GM12878 (cell line): ENCODE results near the gene RCE1. TPM values are rescaled to one million over a fixed set of nuclear protein-coding genes. Genes with fewer than 3 reads are reported as not detected.

Source experiments
- CEBPB ChIP-seq, 2 experiments: fragments of 150-350 bp in 1 of 2; IDR thresholded peaks; 2 replicates each; pipeline ENCODE4 v1.6.1; 2012 to 2014; ENCODE audit warnings: low read depth in 2 of 2, low read length in 2 of 2, borderline replicate concordance in 1 of 2, inconsistent platforms in 1 of 2
- CREB1 ChIP-seq: IDR thresholded peaks from 2 replicates; pipeline ENCODE4 v1.6.1; 2012; ENCODE audit warnings: low read depth, mild to moderate bottlenecking, inconsistent platforms
- CREM ChIP-seq: IDR thresholded peaks from 2 replicates; pipeline ENCODE4 v1.6.1; 2014; ENCODE audit warnings: antibody characterized with exemption, low read depth
- FOXM1 ChIP-seq: IDR thresholded peaks from 2 replicates; pipeline ENCODE4 v1.6.1; 2012; ENCODE audit warnings: low read depth, mild to moderate bottlenecking, inconsistent platforms, low read length, moderate library complexity
- HDAC2 ChIP-seq: fragments of 200-600 bp; sonication (generic); IDR thresholded peaks from 2 replicates; pipeline ENCODE4 v1.6.1; 2017
- HDAC6 ChIP-seq: fragments of 200-600 bp; sonication (generic); IDR thresholded peaks from one replicate; pipeline ENCODE4 v1.8.0; 2017; ENCODE audit warnings: antibody characterized with exemption; ENCODE audit not compliant: unreplicated experiment
- HDGF ChIP-seq: fragments of 450-650 bp; IDR thresholded peaks from 2 replicates; pipeline ENCODE4 v1.6.1; 2016; ENCODE audit warnings: antibody characterized with exemption
- IKZF2 ChIP-seq, 2 experiments: fragments of 450-650 bp; IDR thresholded peaks; 2 replicates each; pipeline ENCODE4 v1.6.1; 2017; ENCODE audit warnings: mild to moderate bottlenecking in 2 of 2, moderate library complexity in 2 of 2
- MTA2 ChIP-seq: fragments of 450-650 bp; IDR thresholded peaks from 2 replicates; pipeline ENCODE4 v1.6.1; 2016; ENCODE audit warnings: low read depth, mild to moderate bottlenecking, moderate library complexity
- MXI1 ChIP-seq: fragments of 150-350 bp; IDR thresholded peaks from 2 replicates; pipeline ENCODE4 v1.6.1; 2011; ENCODE audit warnings: low read depth, mild to moderate bottlenecking, inconsistent platforms, low read length, improper control_type of control experiment
- NBN ChIP-seq: fragments of 450-650 bp; IDR thresholded peaks from 2 replicates; pipeline ENCODE4 v1.6.1; 2016
- NFIC ChIP-seq: IDR thresholded peaks from 2 replicates; pipeline ENCODE4 v1.6.1; 2012; ENCODE audit warnings: low read depth, mild to moderate bottlenecking, inconsistent platforms, low read length, moderate library complexity
- NR2F1 ChIP-seq: fragments of 450-650 bp; conservative IDR thresholded peaks from 2 replicates; pipeline ENCODE4 v1.6.1; 2017; ENCODE audit warnings: mild to moderate bottlenecking
- PAX5 ChIP-seq: IDR thresholded peaks from 2 replicates; pipeline ENCODE4 v1.6.1; 2011; ENCODE audit warnings: low read depth, low read length, borderline replicate concordance
- RBBP5 ChIP-seq: fragments of 200-600 bp; sonication (generic); conservative IDR thresholded peaks from 2 replicates; pipeline ENCODE4 v1.6.1; 2016
- RELA ChIP-seq: fragments of 450-650 bp; IDR thresholded peaks from 2 replicates; pipeline ENCODE4 v1.8.0; 2014; ENCODE audit warnings: borderline replicate concordance; ENCODE audit not compliant: partially characterized antibody
- STAT3 ChIP-seq: IDR thresholded peaks from 2 replicates; pipeline ENCODE4 v1.6.1; 2011; ENCODE audit warnings: low read depth, low read length, improper control_type of control experiment
- ZBTB11 ChIP-seq: fragments of 450-650 bp; formaldehyde crosslinking; IDR thresholded peaks from 2 replicates; pipeline ENCODE4 v1.5.0; 2022; ENCODE audit warnings: mild to moderate bottlenecking, missing genetic modification characterization
- ZNF592 ChIP-seq: fragments of 450-650 bp; IDR thresholded peaks from 2 replicates; pipeline ENCODE4 v1.6.1; 2017; ENCODE audit warnings: mild to moderate bottlenecking, moderate library complexity
- polyA plus RNA-seq, 11 experiments: library from polyadenylated mRNA; depleted of rRNA in 4 of 11; unstranded in 6 of 11; stranded (reverse) in 5 of 11; fragments of >200 nt; fragmentation: Nextera tagmentation in 4 of 11; fragmentation: Illumina TruSeq in 1 of 11; extraction: Ambion mirVana in 4 of 11; extraction: Trizol in 1 of 11; gene quantifications; 1 replicate in 1 of 11; 2 replicates in 10 of 11; pipeline versions ENCODE4 v1.2.1 to v1.2.3, GENCODE V29; 2011 to 2016; ENCODE audit warnings: inconsistent platforms in 2 of 11, missing spikeins in 2 of 11, low read depth in 1 of 11
- total RNA-seq, 4 experiments: library from RNA; depleted of rRNA in 3 of 4; stranded (reverse); fragments of >200 nt in 3 of 4; fragmentation: Illumina TruSeq in 1 of 4; extraction: Trizol in 1 of 4; gene quantifications; 2 replicates each; pipeline versions ENCODE4 v1.2.1 to v1.2.3, GENCODE V29; 2013 to 2021
- TF ChIP-seq, protein P1 (sequence below): fragments of 150-350 bp; IDR thresholded peaks from 2 replicates; pipeline ENCODE4 v1.6.1; 2014; ENCODE audit warnings: mild to moderate bottlenecking, low read depth, low read length

RCE1 gene
- total and polyA plus RNA-seq, 10 of the 15 experiments (the other 5 are each of a cell fraction or from before 2014, with no cell fraction given): 0.79 to 32.9 (median 16.4) TPM

DNA sequence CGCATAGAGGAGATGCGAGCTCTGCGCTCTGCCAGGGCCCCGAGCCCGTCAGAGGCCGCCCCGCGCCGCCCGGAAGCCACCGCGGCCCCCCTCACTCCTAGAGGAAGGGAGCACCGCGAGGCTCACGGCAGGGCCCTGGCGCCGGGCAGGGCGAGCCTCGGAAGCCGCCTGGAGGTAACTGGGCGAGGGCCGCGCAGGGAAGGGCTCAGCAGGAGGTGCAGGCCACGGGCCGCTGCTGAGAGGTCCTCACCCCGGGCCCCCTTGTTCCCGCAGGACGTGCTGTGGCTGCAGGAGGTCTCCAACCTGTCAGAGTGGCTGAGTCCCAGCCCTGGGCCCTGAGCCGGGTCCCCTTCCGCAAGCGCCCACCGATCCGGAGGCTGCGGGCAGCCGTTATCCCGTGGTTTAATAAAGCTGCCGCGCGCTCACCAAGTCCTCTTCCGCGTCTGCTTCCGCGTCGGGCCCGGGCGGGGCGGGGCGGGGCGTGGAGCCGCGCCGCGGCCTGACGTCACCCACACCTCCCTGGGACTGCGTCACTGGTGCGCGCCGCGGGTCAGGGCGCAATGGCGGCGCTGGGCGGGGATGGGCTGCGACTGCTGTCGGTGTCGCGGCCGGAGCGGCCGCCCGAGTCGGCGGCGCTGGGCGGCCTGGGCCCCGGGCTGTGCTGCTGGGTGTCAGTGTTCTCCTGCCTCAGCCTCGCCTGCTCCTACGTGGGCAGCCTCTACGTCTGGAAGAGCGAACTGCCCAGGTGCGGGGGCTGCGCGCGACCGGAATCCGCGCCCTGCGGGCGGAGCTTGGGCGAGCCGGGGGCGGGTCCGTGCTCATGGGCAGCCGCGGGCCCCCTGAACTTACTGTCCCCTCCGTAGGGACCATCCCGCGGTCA, at the start of gene RCE1 (continued):
- TF ChIP-seq CEBPB (IDR thresholded peaks at IDR 0.05; ENCODE audit: borderline replicate concordance in 1 of 2, low read depth in 2 of 2, low read length in 2 of 2) (no peak), ZNF592 (peak; percentile 82), ZBTB11 (CRISPR knock-in tag) (no peak), HDAC2 (no peak), CREM (peak; percentile 99), PAX5 (0 out of 2 replicates have a peak, but pooled peaks have one; percentile 53), HDAC6 (no peak), STAT3 (no peak), HDGF (no peak), RBBP5 (no peak), NFIC (no peak), CREB1 (peak; percentile 98), IKZF2 (IDR thresholded peaks at IDR 0.05) (0 out of 4 replicates have a peak, but pooled peaks of 1 of the 2 experiments have one; percentile 39), RELA (peak; percentile 85), MTA2 (no peak), MXI1 (peak; percentile 22), NR2F1 (peak; percentile 91), FOXM1 (no peak), NBN (peak; percentile 63; the same call in 1 of the 2 replicates)
- TF ChIP-seq, protein P1, sequence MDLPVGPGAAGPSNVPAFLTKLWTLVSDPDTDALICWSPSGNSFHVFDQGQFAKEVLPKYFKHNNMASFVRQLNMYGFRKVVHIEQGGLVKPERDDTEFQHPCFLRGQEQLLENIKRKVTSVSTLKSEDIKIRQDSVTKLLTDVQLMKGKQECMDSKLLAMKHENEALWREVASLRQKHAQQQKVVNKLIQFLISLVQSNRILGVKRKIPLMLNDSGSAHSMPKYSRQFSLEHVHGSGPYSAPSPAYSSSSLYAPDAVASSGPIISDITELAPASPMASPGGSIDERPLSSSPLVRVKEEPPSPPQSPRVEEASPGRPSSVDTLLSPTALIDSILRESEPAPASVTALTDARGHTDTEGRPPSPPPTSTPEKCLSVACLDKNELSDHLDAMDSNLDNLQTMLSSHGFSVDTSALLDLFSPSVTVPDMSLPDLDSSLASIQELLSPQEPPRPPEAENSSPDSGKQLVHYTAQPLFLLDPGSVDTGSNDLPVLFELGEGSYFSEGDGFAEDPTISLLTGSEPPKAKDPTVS: no peak
